Natural killer cell treated with Interleukin-12 subunit alpha and Interleukin-12 subunit beta and Interleukin-15 and Interleukin-18, amount 100 ng/mL, for 72 hours (primary cell): ENCODE data around the gene KASH5. TPM values are rescaled to one million over a fixed set of nuclear protein-coding genes. Genes with fewer than 3 reads are reported as not detected.
"Not testable (repeated sequence)": the region's sequence is repeated elsewhere in the genome, so short reads cannot be mapped to it uniquely, and the experiment has no call there.

Experiments used
- ATAC-seq, 2 donors: fragments of 150-1000 bp; cut with Tn5 transposase in 1 of 2; sonication (Bioruptor Pico), chemical (Tn5 transposase) in 1 of 2; 2 replicates each; pipeline ENCODE4 v1.10.0; 2021
- DNase-seq: peaks from one replicate; pipeline ENCODE4 v3.0.0; 2022; ENCODE audit warnings: low spot score
- H3K27ac Mint-ChIP-seq, 2 donors: 1 replicate in 1 of 2; 2 replicates in 1 of 2; pipeline ENCODE4 v1.8.0; 2022; ENCODE audit warnings: mixed read lengths in 2 of 2, mild to moderate bottlenecking in 1 of 2, moderate library complexity in 1 of 2
- H3K27me3 Mint-ChIP-seq, 2 donors: 1 replicate in 1 of 2; 2 replicates in 1 of 2; pipeline ENCODE4 v1.8.0; 2022; ENCODE audit warnings: mixed read lengths in 2 of 2
- H3K36me3 Mint-ChIP-seq: one replicate; pipeline ENCODE4 v1.8.0; 2022; ENCODE audit warnings: mixed read lengths
- H3K4me1 Mint-ChIP-seq, 2 donors: 1 replicate in 1 of 2; 2 replicates in 1 of 2; pipeline ENCODE4 v1.8.0; 2022; ENCODE audit warnings: low read depth in 2 of 2, mixed read lengths in 2 of 2, mild to moderate bottlenecking in 1 of 2
- H3K4me3 Mint-ChIP-seq: one replicate; pipeline ENCODE4 v1.8.0; 2022; ENCODE audit warnings: mixed read lengths
- H3K9me3 Mint-ChIP-seq: 2 replicates; pipeline ENCODE4 v1.8.0; 2022; ENCODE audit warnings: mixed read lengths
- total RNA-seq, 2 donors: library from RNA; stranded (reverse); gene quantifications; one replicate each; pipeline ENCODE4 v1.2.3, GENCODE V29; 2022

KASH5 gene
- total RNA-seq, 2 donors from 2014 or later: 0.56 TPM; not detected in 1

- H3K36me3 Mint-ChIP-seq: peaks cover 23% of the 10 kb centered on the region
- peaks cover 49 to 51% of the 10 kb centered on the region in 2 donors for H3K4me1 Mint-ChIP-seq
Measured at GRCh38 chr19:49445997-49446396, 57.9 kb downstream of the KASH5 start.

GRCh38 chr19:49447485-49448431 is 59.7 kb downstream of the KASH5 start:
- Mint-ChIP-seq H3K27me3 (peaks cover 0 to under 1% of the 10 kb centered on the region in 2 donors), H3K36me3 (peaks cover 23% of the 10 kb centered on the region), H3K4me1 (peaks cover 48% of the 10 kb centered on the region in 2 donors), H3K4me3 (no peak overlapping the region), H3K9me3 (no peaks in the 10 kb centered on the region), H3K27ac (no peak overlapping the region)
- ATAC-seq (no peak), DNase-seq (no peak)

More at GRCh38 chr19:49445997-49446396, 57.9 kb downstream of the KASH5 start:
- H3K27me3 Mint-ChIP-seq: peaks cover 12 to 18% of the 10 kb centered on the region in 2 donors
- ATAC-seq (no peak), DNase-seq (no peak)
- no peak overlapping the region for H3K27ac Mint-ChIP-seq
- H3K4me3 Mint-ChIP-seq: no peak overlapping the region
- H3K9me3 Mint-ChIP-seq: no peaks in the 10 kb centered on the region

GRCh38 chr19:49448432-49448786 is 60.4 kb downstream of the KASH5 start:
- peak overlapping the region; percentile 19 for H3K4me3 Mint-ChIP-seq
- H3K27ac Mint-ChIP-seq: no peak overlapping the region
- H3K36me3 Mint-ChIP-seq: peaks cover 23% of the 10 kb centered on the region
- no peaks in the 10 kb centered on the region for H3K9me3 Mint-ChIP-seq
- no peaks in the 10 kb centered on the region for H3K27me3 Mint-ChIP-seq
- peaks cover 51 to 55% of the 10 kb centered on the region in 2 donors for H3K4me1 Mint-ChIP-seq
- DNase-seq: no peak
- ATAC-seq: no peak

GRCh38 chr19:49450405-49450804 is 62.4 kb downstream of the KASH5 start:
- Mint-ChIP-seq H3K27ac (peak overlapping the region; percentile 96 to 99), H3K4me3 (peak overlapping the region; percentile 100), H3K4me1 (peaks cover 41 to 50% of the 10 kb centered on the region in 2 donors), H3K9me3 (no peaks in the 10 kb centered on the region), H3K36me3 (peaks cover 23% of the 10 kb centered on the region), H3K27me3 (no peaks in the 10 kb centered on the region)
- DNase-seq (no peak), ATAC-seq (no peak)

- Mint-ChIP-seq H3K36me3 (peaks cover 23% of the 10 kb centered on the region), H3K4me1 (peaks cover 36 to 50% of the 10 kb centered on the region in 2 donors)
Measured at GRCh38 chr19:49451430-49452181, 63.6 kb downstream of the KASH5 start, which contains the start of gene PIH1D1. TSS of gene PIH1D1 (minus strand) at chr19:49451814. CDS start at chr19:49451574, 240 bp downstream.

GRCh38 chr19:49453013-49453756 is 65.1 kb downstream of the KASH5 start, which contains the start of gene ALDH16A1:
TSS of gene ALDH16A1 (plus strand) at chr19:49453225. CDS start at chr19:49453332, 107 bp downstream.
- ATAC-seq: peak; percentile 95 to 96
- no peaks in the 10 kb centered on the region for H3K9me3 Mint-ChIP-seq
- no peaks in the 10 kb centered on the region for H3K27me3 Mint-ChIP-seq
- peak within 1 kb of the TSS; percentile 100 for H3K4me3 Mint-ChIP-seq
- H3K36me3 Mint-ChIP-seq: peaks cover 23% of the 10 kb centered on the region
- peaks cover 39 to 54% of the 10 kb centered on the region in 2 donors for H3K4me1 Mint-ChIP-seq
- peak within 1 kb of the TSS; percentile 98 to 99 for H3K27ac Mint-ChIP-seq
- DNase-seq: peak; percentile 99

More at GRCh38 chr19:49451430-49452181, 63.6 kb downstream of the KASH5 start, which contains the start of gene PIH1D1:
- H3K9me3 Mint-ChIP-seq: no peaks in the 10 kb centered on the region
- H3K27ac Mint-ChIP-seq: peak within 1 kb of the TSS; percentile 98 to 99
- DNase-seq (peak; percentile 97), ATAC-seq (peak; percentile 77 to 85)
- H3K27me3 Mint-ChIP-seq: no peaks in the 10 kb centered on the region
- H3K4me3 Mint-ChIP-seq: peak within 1 kb of the TSS; percentile 100

- Mint-ChIP-seq H3K27ac (peak overlapping the region; percentile 98 to 99), H3K9me3 (no peaks in the 10 kb centered on the region), H3K4me1 (peaks cover 33 to 47% of the 10 kb centered on the region in 2 donors), H3K4me3 (peak overlapping the region; percentile 100), H3K27me3 (no peaks in the 10 kb centered on the region), H3K36me3 (peaks cover 17% of the 10 kb centered on the region)
- DNase-seq (no peak), ATAC-seq (no peak)
Measured at GRCh38 chr19:49453757-49454240, 65.8 kb downstream of the KASH5 start.

- Mint-ChIP-seq H3K9me3 (no peaks in the 10 kb centered on the region), H3K4me3 (no peak overlapping the region), H3K27me3 (no peaks in the 10 kb centered on the region), H3K4me1 (peaks cover 21 to 38% of the 10 kb centered on the region in 2 donors), H3K27ac (peak overlapping the region; percentile 24 to 77), H3K36me3 (peaks cover 6% of the 10 kb centered on the region)
- no peak for DNase-seq
- ATAC-seq: no peak
Measured at GRCh38 chr19:49455773-49456172, 67.7 kb downstream of the KASH5 start.

GRCh38 chr19:49456326-49456725 is 68.3 kb downstream of the KASH5 start:
- Mint-ChIP-seq H3K4me3 (no peak overlapping the region), H3K9me3 (no peaks in the 10 kb centered on the region), H3K4me1 (peaks cover 20 to 34% of the 10 kb centered on the region in 2 donors), H3K27me3 (no peaks in the 10 kb centered on the region), H3K36me3 (peaks cover 5% of the 10 kb centered on the region), H3K27ac (peak overlapping the region; percentile 24 to 77)
- DNase-seq: no peak
- ATAC-seq: no peak

- peaks cover 7 to 15% of the 10 kb centered on the region in 2 donors for H3K4me1 Mint-ChIP-seq
- DNase-seq (no peak), ATAC-seq (no peak)
- H3K27me3 Mint-ChIP-seq: no peaks in the 10 kb centered on the region
- no peak overlapping the region for H3K4me3 Mint-ChIP-seq
- H3K36me3 Mint-ChIP-seq: no peaks in the 10 kb centered on the region
- peak overlapping the region in 1 of 2 donors; percentile 59 for H3K27ac Mint-ChIP-seq
- no peaks in the 10 kb centered on the region for H3K9me3 Mint-ChIP-seq
Measured at GRCh38 chr19:49458567-49458903, 70.5 kb downstream of the KASH5 start.

DNA sequence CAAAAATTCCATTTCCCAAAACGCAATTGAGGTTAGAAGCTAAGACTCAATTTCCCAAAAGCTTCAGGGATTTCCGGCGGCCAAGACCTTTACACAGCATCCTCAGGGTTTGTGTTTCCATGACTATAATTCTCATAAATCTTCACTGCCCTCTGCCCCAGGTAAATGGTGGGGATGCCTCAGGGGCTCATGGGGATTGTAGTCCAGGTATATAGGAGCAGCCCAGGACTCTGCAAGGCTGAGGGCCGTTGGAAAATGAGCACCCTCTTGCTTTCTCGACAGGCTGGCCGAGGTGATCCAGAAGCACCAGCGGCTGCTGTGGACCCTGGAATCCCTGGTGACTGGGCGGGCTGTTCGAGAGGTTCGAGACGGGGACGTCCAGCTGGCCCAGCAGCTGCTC is 71.3 kb downstream of the KASH5 start:
- H3K27ac Mint-ChIP-seq: no peak overlapping the region
- DNase-seq (no peak), ATAC-seq (peak in 1 of 2 donors; percentile 14)
- no peaks in the 10 kb centered on the region for H3K36me3 Mint-ChIP-seq
- H3K4me3 Mint-ChIP-seq: no peak overlapping the region
- peaks cover 4 to 6% of the 10 kb centered on the region in 2 donors for H3K4me1 Mint-ChIP-seq
- no peaks in the 10 kb centered on the region for H3K9me3 Mint-ChIP-seq
- H3K27me3 Mint-ChIP-seq: no peaks in the 10 kb centered on the region

- not testable (repeated sequence) for ATAC-seq, H3K27me3 Mint-ChIP-seq, H3K9me3 Mint-ChIP-seq, DNase-seq, H3K27ac Mint-ChIP-seq, H3K36me3 Mint-ChIP-seq, H3K4me3 Mint-ChIP-seq, H3K4me1 Mint-ChIP-seq
Measured at GRCh38 chr19:49461130-49461529, 73.1 kb downstream of the KASH5 start.

DNA sequence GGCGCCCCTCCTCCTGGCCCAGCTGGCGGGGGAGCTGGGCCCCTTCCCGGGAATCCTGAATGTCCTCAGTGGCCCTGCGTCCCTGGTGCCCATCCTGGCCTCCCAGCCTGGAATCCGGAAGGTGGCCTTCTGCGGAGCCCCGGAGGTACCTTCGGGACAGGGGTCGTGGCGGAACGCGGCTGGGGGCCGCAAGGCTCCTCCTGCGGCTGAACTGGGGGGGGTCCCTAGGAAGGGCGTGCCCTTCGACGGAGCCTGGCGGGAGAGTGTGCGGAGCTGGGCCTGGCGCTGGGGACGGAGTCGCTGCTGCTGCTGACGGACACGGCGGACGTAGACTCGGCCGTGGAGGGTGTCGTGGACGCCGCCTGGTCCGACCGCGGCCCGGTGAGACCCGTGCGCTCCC is 73.6 kb downstream of the KASH5 start:
- H3K36me3 Mint-ChIP-seq: no peaks in the 10 kb centered on the region

More for the DNA sequence above, 73.6 kb downstream of the KASH5 start:
- H3K4me3 Mint-ChIP-seq: no peak overlapping the region
- ATAC-seq (no peak), DNase-seq (no peak)
- peaks cover 4 to 5% of the 10 kb centered on the region in 2 donors for H3K4me1 Mint-ChIP-seq
- no peaks in the 10 kb centered on the region for H3K27me3 Mint-ChIP-seq
- H3K9me3 Mint-ChIP-seq: no peaks in the 10 kb centered on the region
- no peak overlapping the region for H3K27ac Mint-ChIP-seq
